H1 (cell line): ENCODE measurements around the gene KLHL10. TPM values are rescaled to one million over a fixed set of nuclear protein-coding genes. Genes with fewer than 3 reads are reported as not detected.
A peak's percentile ranks its signal among the peaks of the same experiment; 100 is the strongest.

Source experiments
- BCL11A ChIP-seq, 2 experiments: IDR thresholded peaks; one replicate each; pipeline ENCODE4 v1.6.1; 2011; ENCODE audit warnings: low read depth in 2 of 2, low read length in 2 of 2, mild to moderate bottlenecking in 2 of 2
- CEBPB ChIP-seq: IDR thresholded peaks from 2 replicates; pipeline ENCODE4 v1.6.1; 2012; ENCODE audit warnings: low read depth, low read length
- CTCF ChIP-seq, 3 experiments: IDR thresholded peaks; 1 replicate in 2 of 3; 2 replicates in 1 of 3; pipeline versions ENCODE4 v1.5.1 to v1.6.1; 2011; ENCODE audit warnings: low read length in 3 of 3, mild to moderate bottlenecking in 3 of 3, inconsistent platforms in 2 of 3, low read depth in 1 of 3, moderate library complexity in 1 of 3; ENCODE audit not compliant: insufficient read depth in 1 of 3; ENCODE audit errors: control extremely low read depth in 1 of 3
- EZH2 ChIP-seq: fragments of 200-600 bp; sonication (generic); IDR thresholded peaks from 2 replicates; pipeline ENCODE4 v1.7.1; 2012; ENCODE audit warnings: low read depth, mild to moderate bottlenecking, moderate library complexity, low read length, inconsistent platforms; ENCODE audit not compliant: severe bottlenecking
- FOSL1 ChIP-seq: IDR thresholded peaks from 2 replicates; pipeline ENCODE4 v1.6.1; 2011; ENCODE audit warnings: mild to moderate bottlenecking, low read depth, low read length, moderate library complexity; ENCODE audit not compliant: insufficient read depth
- GABPA ChIP-seq: IDR thresholded peaks from 2 replicates; pipeline ENCODE4 v1.6.1; 2011; ENCODE audit warnings: mild to moderate bottlenecking, low read length, moderate library complexity, borderline replicate concordance; ENCODE audit not compliant: insufficient read depth
- HDAC6 ChIP-seq: IDR thresholded peaks from one replicate; pipeline ENCODE4 v1.7.1; 2012; ENCODE audit warnings: low read depth, mild to moderate bottlenecking, inconsistent platforms, low read length, moderate library complexity
- JUND ChIP-seq: IDR thresholded peaks from 2 replicates; pipeline ENCODE4 v1.6.1; 2011; ENCODE audit warnings: mild to moderate bottlenecking, improper control_type of control experiment, low read length
- KDM4A ChIP-seq: IDR thresholded peaks from one replicate; pipeline ENCODE4 v1.7.1; 2012; ENCODE audit warnings: low read depth, mild to moderate bottlenecking, moderate library complexity, low read length, inconsistent platforms; ENCODE audit not compliant: severe bottlenecking
- MAFK ChIP-seq: IDR thresholded peaks from 2 replicates; pipeline ENCODE4 v1.6.1; 2012; ENCODE audit warnings: low read depth, mild to moderate bottlenecking, improper control_type of control experiment, low read length
- PHF8 ChIP-seq: fragments of 200-600 bp; sonication (generic); conservative IDR thresholded peaks from 2 replicates; pipeline ENCODE4 v1.7.1; 2012; ENCODE audit warnings: low read depth, mild to moderate bottlenecking, inconsistent platforms, low read length, moderate library complexity
- POLR2AphosphoS5 ChIP-seq: IDR thresholded peaks from 2 replicates; pipeline ENCODE4 v1.6.1; 2011; ENCODE audit warnings: low read depth, low read length
- RFX5 ChIP-seq: IDR thresholded peaks from 2 replicates; pipeline ENCODE4 v1.6.1; 2011; ENCODE audit warnings: low read depth, low read length, improper control_type of control experiment, borderline replicate concordance
- RNF2 ChIP-seq: fragments of 200-900, 300-1000 bp; sonication (generic); IDR thresholded peaks from 2 replicates; pipeline ENCODE4 v1.7.1; 2016; ENCODE audit warnings: borderline replicate concordance, low read depth, mild to moderate bottlenecking, antibody characterized with exemption, low read length; ENCODE audit not compliant: poor library complexity, severe bottlenecking; ENCODE audit errors: missing control alignments
- SP2 ChIP-seq: IDR thresholded peaks from 2 replicates; pipeline ENCODE4 v1.6.1; 2012; ENCODE audit warnings: mild to moderate bottlenecking, low read length, inconsistent platforms
- SUZ12 ChIP-seq: fragments of 200-600 bp; sonication (generic); IDR thresholded peaks from 2 replicates; pipeline ENCODE4 v1.6.1; 2012; ENCODE audit warnings: mild to moderate bottlenecking, inconsistent platforms, low read length, moderate library complexity, mixed read lengths
- TAF7 ChIP-seq: optimal IDR thresholded peaks from 2 replicates; pipeline ENCODE3; 2011; ENCODE audit warnings: low read depth, mild to moderate bottlenecking, inconsistent platforms, low read length, moderate library complexity, borderline replicate concordance
- ZNF274 ChIP-seq: IDR thresholded peaks from 2 replicates; pipeline ENCODE4 v1.7.0; 2012; ENCODE audit warnings: low read length, borderline replicate concordance; ENCODE audit errors: extremely low read depth
- polyA plus RNA-seq, 7 experiments: library from polyadenylated mRNA; depleted of rRNA in 3 of 7; stranded (reverse) in 5 of 7; unstranded in 2 of 7; fragments of >200 nt in 5 of 7; fragments of 200-250 nt in 2 of 7; gene quantifications; 1 replicate in 5 of 7; 2 replicates in 1 of 7; 4 replicates in 1 of 7; pipeline versions ENCODE4 v1.2.1 to v1.2.3, GENCODE V29; 2011 to 2013; ENCODE audit warnings: missing spikeins in 2 of 7, mixed read lengths in 2 of 7
- total RNA-seq: library from RNA; stranded (reverse); fragmentation: NEBNext Ultra II Directional; extraction: Animal tissue kit (Norgen Biotek cat#: 25700); gene quantifications from 2 replicates; pipeline ENCODE4 v1.2.1, GENCODE V29; 2021
- TF ChIP-seq, protein P1 (sequence below): IDR thresholded peaks from 2 replicates; pipeline ENCODE4 v1.6.1; 2012; ENCODE audit warnings: inconsistent platforms
- TF ChIP-seq, protein P2 (sequence below): IDR thresholded peaks from 2 replicates; pipeline ENCODE4 v1.6.1; 2011; ENCODE audit warnings: low read length, improper control_type of control experiment
- TF ChIP-seq, protein P3 (sequence below): IDR thresholded peaks from 2 replicates; pipeline ENCODE4 v1.6.1; 2011; ENCODE audit warnings: low read depth, mild to moderate bottlenecking, low read length; ENCODE audit not compliant: insufficient read depth

The KLHL10 gene
- total and polyA plus RNA-seq, 2 of the 8 experiments (the other 6 are each of a cell fraction or from before 2014, with no cell fraction given), result 0.19 to 0.26 TPM

- no peak for TF ChIP-seq BCL11A (IDR thresholded peaks at IDR 0.05; ENCODE audit: low read depth in 2 of 2, low read length in 2 of 2)
- no peak for TF ChIP-seq JUND
- TF ChIP-seq, protein P1, sequence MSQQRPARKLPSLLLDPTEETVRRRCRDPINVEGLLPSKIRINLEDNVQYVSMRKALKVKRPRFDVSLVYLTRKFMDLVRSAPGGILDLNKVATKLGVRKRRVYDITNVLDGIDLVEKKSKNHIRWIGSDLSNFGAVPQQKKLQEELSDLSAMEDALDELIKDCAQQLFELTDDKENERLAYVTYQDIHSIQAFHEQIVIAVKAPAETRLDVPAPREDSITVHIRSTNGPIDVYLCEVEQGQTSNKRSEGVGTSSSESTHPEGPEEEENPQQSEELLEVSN, result no peak
- TF ChIP-seq CEBPB, result no peak
- TF ChIP-seq SP2, result no peak
- TF ChIP-seq TAF7, result peak; percentile 4
- TF ChIP-seq, protein P2, sequence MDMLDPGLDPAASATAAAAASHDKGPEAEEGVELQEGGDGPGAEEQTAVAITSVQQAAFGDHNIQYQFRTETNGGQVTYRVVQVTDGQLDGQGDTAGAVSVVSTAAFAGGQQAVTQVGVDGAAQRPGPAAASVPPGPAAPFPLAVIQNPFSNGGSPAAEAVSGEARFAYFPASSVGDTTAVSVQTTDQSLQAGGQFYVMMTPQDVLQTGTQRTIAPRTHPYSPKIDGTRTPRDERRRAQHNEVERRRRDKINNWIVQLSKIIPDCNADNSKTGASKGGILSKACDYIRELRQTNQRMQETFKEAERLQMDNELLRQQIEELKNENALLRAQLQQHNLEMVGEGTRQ, result no peak
- no peak for TF ChIP-seq FOSL1
- no peak for TF ChIP-seq RNF2
- no peak for TF ChIP-seq GABPA
- TF ChIP-seq POLR2AphosphoS5, result peak; percentile 51; the same call in 1 of the 2 replicates
- no peak for TF ChIP-seq HDAC6
- no peak for TF ChIP-seq ZNF274
- TF ChIP-seq KDM4A, result no peak
- TF ChIP-seq, protein P3, sequence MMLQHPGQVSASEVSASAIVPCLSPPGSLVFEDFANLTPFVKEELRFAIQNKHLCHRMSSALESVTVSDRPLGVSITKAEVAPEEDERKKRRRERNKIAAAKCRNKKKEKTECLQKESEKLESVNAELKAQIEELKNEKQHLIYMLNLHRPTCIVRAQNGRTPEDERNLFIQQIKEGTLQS, result no peak
- TF ChIP-seq SUZ12, result no peak
- TF ChIP-seq MAFK, result no peak
- TF ChIP-seq PHF8, result no peak
- no peak for TF ChIP-seq CTCF (IDR thresholded peaks at IDR 0.05; ENCODE audit: control extremely low read depth in 1 of 3, insufficient read depth in 1 of 3, low read depth in 1 of 3, low read length in 3 of 3)
- TF ChIP-seq EZH2, result no peak
- no peak for TF ChIP-seq RFX5
These were observed 27.9 kb downstream of the KLHL10 start (continued) for GRCh38 chr17:41865596-41865893.
